Panc1 (cell line): ENCODE measurements around the gene NOVA1.

ENCODE experiments used
- POLR2AphosphoS5 ChIP-seq: IDR thresholded peaks from 2 replicates; pipeline ENCODE4 v1.6.1; 2012; ENCODE audit warnings: mild to moderate bottlenecking, low read depth, low read length, moderate library complexity
- SIN3A ChIP-seq: IDR thresholded peaks from 2 replicates; pipeline ENCODE4 v1.6.1; 2012; ENCODE audit warnings: low read depth, mild to moderate bottlenecking, low read length, moderate library complexity, borderline replicate concordance; ENCODE audit not compliant: insufficient read depth
- TCF7L2 ChIP-seq: IDR thresholded peaks from 2 replicates; pipeline ENCODE4 v1.6.1; 2011; ENCODE audit warnings: mild to moderate bottlenecking, low read depth, low read length, inconsistent platforms
- TF ChIP-seq, protein P1 (sequence below): fragments of 450-650 bp; IDR thresholded peaks from 2 replicates; pipeline ENCODE4 v1.5.1; 2017; ENCODE audit warnings: mild to moderate bottlenecking
- TF ChIP-seq, protein P2 (sequence below), 2 experiments: IDR thresholded peaks; 2 replicates each; pipeline ENCODE4 v1.6.1; 2011 to 2012; ENCODE audit warnings: low read depth in 2 of 2, control low read depth in 1 of 2, low read length in 1 of 2, mild to moderate bottlenecking in 1 of 2, moderate library complexity in 1 of 2; ENCODE audit not compliant: insufficient read depth in 1 of 2

DNA sequence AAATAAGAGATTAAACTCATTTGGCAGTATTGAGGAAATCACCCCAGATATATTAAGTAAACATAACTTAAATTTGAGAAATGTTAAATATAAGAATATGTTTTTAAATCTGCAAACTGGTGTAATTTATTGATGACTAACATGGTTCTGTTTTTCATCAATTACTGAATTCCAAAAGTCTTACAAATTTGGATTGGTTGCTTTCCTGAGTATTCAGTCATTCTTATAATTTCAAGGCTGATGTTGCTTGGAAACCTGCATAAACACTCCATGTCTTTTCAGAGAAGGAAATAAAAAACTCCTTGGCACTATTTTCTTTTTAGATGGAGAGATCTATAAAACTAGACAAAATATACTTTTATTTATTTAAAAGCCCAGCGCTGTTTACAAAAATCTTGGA lies 71.7 kb downstream of the NOVA1 start:
- no peak for TF ChIP-seq TCF7L2
- TF ChIP-seq, protein P1, sequence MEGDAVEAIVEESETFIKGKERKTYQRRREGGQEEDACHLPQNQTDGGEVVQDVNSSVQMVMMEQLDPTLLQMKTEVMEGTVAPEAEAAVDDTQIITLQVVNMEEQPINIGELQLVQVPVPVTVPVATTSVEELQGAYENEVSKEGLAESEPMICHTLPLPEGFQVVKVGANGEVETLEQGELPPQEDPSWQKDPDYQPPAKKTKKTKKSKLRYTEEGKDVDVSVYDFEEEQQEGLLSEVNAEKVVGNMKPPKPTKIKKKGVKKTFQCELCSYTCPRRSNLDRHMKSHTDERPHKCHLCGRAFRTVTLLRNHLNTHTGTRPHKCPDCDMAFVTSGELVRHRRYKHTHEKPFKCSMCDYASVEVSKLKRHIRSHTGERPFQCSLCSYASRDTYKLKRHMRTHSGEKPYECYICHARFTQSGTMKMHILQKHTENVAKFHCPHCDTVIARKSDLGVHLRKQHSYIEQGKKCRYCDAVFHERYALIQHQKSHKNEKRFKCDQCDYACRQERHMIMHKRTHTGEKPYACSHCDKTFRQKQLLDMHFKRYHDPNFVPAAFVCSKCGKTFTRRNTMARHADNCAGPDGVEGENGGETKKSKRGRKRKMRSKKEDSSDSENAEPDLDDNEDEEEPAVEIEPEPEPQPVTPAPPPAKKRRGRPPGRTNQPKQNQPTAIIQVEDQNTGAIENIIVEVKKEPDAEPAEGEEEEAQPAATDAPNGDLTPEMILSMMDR: no peak
- no peak for TF ChIP-seq POLR2AphosphoS5
- TF ChIP-seq, protein P2, sequence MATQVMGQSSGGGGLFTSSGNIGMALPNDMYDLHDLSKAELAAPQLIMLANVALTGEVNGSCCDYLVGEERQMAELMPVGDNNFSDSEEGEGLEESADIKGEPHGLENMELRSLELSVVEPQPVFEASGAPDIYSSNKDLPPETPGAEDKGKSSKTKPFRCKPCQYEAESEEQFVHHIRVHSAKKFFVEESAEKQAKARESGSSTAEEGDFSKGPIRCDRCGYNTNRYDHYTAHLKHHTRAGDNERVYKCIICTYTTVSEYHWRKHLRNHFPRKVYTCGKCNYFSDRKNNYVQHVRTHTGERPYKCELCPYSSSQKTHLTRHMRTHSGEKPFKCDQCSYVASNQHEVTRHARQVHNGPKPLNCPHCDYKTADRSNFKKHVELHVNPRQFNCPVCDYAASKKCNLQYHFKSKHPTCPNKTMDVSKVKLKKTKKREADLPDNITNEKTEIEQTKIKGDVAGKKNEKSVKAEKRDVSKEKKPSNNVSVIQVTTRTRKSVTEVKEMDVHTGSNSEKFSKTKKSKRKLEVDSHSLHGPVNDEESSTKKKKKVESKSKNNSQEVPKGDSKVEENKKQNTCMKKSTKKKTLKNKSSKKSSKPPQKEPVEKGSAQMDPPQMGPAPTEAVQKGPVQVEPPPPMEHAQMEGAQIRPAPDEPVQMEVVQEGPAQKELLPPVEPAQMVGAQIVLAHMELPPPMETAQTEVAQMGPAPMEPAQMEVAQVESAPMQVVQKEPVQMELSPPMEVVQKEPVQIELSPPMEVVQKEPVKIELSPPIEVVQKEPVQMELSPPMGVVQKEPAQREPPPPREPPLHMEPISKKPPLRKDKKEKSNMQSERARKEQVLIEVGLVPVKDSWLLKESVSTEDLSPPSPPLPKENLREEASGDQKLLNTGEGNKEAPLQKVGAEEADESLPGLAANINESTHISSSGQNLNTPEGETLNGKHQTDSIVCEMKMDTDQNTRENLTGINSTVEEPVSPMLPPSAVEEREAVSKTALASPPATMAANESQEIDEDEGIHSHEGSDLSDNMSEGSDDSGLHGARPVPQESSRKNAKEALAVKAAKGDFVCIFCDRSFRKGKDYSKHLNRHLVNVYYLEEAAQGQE (IDR thresholded peaks at IDR 0.05; ENCODE audit: insufficient read depth in 1 of 2, low read depth in 2 of 2, low read length in 1 of 2): no peak
- no peak for TF ChIP-seq SIN3A
